Amygdala (tissue), 56 donors: ENCODE measurements around the gene FAM184B.

Source experiments
- DNase-seq, 56 donors: peaks; one replicate each; lab custom pipeline; 2025; lab: John Stamatoyannopoulos, UW

The FAM184B gene

GRCh38 chr4:17778431-17778830 lies 3.0 kb downstream of the FAM184B start:
- DNase-seq: no peak

DNA sequence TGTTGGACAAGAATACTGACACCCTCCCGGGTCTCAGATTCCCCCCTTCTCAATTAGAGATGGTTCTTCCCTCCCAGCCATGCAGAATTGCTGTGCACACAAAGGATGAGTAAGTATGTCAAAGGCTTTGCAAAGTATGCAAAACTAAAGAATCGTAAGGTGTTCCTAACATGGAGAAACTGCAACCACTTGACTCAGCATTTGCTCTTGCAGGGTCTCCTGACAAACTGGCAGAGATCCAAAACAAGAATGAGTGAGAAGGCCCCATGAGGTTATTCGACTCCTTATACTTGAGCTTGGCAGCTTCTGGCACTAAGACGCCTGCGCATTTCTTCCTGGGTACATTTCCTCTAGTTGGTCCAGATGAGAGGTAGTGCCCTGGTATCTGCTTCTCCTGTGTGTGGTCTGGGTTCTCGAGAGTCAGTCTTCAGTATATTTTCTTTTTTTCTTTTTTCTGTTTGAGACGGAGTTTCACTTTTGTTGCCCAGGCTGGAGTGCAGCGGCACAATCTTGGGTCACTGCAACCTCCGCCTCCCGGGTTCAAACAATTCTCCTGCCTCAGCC lies 8.2 kb downstream of the FAM184B start:
- DNase-seq: no peak

GRCh38 chr4:17771284-17771908 lies 10.0 kb downstream of the FAM184B start:
- no peak for DNase-seq

DNA sequence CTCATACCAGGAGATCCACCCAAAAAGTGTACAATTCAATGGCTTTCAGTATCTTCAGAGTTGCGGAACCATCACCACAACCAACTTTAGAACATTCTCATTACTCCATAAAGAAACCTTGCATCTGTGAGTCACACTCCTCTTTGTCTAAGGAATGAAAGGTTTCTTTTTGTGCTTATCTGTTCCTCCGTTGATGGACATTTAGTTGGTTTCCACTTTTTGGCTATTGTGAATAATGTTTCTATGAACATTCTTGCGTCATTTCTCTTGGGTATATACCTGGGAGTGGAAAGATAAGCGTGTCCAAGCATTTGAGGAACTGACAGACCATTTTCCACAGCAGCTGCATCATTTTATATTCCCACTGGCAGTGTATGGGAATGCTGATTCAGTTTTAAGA lies 10.6 kb downstream of the FAM184B start:
- no peak for DNase-seq

DNA sequence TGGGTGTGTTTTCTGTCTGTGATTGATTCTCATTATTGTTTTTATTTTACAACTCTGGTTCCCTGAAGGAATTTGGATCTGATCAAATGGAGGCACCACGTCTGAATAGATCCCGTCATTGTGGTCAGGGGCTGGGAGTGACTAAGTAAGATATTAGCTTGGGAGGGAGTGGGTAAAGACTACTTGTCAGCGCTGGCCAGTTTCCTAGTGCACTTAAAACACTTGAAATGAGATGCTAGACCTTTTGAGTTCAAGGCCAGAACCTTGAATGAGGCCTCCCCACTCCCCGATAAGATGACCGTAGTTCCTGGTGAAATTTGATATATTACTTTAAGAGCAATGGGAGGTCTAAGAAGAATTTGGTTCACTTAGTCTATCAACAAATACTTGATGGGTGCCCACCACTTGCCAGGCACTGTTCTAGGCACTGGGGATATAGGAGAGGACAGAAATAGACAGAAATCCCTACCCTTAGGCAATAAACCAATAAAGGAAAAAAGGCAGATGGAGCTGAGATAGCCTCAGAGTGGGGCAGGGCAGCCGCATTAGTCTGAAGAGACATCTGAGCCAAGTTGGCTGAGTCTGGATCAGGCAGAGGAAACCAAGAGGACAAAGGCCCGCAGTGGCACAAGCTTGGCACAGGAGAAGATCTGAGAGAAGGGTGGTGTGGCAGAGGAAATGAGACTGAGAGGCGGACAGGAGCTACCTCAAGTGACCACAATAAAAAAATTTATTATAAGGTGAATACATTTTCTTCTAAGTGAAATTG lies 11.8 kb downstream of the FAM184B start:
- DNase-seq: peak in 1 of 56 donors; percentile 9

- no peak for DNase-seq
These were observed 14.5 kb downstream of the FAM184B start for GRCh38 chr4:17766826-17767458.

DNA sequence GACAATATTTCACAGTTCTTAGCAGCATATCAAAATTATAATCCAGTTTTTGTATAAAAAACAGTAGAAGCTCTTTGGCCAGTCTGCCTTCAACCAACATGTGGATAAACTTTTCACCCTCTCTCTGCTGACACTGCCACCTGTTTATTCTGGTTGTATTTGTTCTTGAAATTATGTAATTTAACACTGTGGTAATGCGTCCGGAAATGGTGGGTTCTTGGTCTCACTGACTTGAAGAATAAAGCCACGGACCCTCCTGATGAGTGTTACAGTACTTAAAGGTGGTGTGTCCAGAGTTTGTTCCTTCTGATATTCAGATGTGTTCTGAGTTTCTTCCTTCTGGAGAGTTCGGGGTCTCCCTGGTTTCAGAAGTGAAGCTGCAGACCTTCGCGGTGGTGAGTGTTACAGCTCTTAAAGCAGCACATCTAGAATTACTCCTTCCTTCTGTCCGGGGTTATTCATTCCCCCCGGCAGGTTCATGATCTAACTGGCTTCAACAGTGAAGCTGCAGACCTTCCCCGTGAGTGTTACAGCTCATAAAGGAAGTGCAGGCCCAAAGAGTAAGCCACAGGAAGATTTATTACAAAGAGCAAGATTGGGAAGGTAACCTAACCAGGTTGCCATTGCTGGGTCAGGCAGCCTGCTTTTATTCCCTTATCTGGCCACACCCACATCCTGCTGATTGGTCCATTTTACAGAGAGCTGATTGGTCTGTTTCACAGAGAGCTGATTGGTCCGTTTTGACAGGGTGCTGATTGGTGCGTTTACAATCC lies 15.7 kb downstream of the FAM184B start:
- no peak for DNase-seq

GRCh38 chr4:17763931-17764330 lies 17.5 kb downstream of the FAM184B start:
- no peak for DNase-seq

DNA sequence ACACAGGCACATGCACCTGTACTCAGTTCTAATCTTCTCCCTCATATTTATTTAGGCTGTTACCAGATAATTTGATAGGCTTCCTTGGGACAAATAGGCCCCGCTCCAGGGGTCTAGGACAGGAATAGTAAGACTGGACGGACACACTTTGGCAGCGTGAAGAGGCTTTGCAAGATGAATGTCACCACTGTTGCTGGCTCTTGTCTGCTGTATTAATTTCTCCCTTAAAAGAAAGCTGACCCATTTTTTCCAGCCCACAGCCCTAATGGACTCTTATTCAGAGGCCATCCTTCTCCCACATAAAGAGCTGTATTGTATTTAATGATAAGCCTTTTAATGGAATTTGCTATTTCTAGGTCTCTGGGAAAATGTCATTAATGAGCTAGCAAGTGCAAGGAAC lies 18.0 kb downstream of the FAM184B start:
- DNase-seq: peak in 2 of 56 donors; percentile 3

DNA sequence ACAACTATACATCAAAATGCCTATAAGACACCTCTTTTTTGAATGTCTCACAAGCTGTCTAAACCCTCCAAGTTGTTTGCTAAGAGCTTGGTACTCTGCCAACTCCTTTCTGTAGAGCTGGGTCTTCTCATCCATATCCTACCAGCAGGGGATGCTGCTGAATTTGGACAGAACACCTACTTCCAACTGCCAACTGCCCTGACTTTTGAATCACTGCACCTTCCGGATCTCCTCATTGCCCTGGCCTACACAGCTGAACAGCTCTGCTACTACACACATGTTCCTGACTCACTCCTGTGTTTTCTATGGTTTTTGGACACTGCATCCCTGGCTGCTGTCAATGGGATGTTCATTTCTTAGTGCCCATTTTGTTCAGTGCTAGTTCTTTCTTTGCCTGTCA lies 18.7 kb downstream of the FAM184B start:
- no peak for DNase-seq

DNA sequence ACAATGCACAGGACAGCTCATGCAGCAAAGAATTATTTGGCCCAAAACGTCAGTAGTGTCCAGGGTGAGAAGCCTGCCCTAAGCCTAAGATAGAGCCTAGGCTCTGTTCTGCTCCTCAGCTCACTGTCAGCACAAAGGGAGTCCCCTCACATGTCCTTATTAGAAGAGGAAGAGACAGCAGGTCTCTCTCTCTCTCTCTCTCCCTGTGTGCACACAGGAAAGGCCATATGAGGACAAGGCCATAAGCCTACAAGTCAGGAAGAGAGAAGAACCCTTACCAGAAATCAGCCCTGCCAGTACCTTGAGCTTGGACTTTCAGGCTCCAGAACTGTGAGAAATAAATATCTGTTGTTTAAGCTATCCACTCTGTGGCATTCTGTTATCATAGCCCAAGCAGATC lies 20.4 kb downstream of the FAM184B start:
- no peak for DNase-seq

DNA sequence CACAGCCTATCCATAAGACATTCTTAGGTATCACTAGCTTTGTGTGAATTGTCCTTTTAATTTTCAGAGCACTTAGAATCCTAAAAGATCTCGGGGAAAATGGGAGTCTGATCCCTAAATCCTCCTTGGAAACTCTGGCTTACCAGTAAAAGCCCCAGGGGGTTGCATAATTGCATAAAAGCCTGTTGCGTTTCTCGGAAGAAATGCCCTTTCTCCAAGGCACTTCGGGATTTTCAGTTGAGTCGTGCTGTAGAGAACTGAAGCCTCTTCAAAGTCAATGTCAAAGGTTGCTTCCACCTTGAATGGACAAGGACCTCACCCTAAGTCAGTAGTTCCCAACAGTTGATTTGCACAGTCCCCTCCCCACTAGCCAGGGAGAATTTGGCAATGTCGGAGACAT lies 20.8 kb downstream of the FAM184B start:
- DNase-seq: no peak

DNA sequence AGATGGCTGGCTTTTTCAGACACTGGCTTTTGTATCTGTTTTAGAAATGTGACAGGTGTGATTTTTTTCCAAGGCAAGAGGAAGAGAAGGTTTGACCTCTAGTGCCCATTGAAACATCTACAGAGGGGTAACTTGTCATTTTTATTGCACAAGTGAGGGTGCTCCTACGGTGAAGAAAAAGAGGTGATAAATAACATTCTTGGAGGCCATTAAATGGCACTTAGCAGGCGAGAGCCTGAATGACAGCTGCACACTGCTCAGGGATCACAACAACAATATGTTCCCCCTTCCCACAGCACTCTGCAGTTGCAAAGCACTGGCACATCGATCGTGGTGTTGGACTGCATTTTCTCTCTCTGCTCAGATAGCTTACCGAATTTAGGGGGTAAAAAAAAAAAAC lies 22.9 kb downstream of the FAM184B start:
- DNase-seq: no peak

- DNase-seq: no peak
These were observed 23.8 kb downstream of the FAM184B start for GRCh38 chr4:17757621-17758020.

- DNase-seq: no peak
These were observed 27.8 kb downstream of the FAM184B start for GRCh38 chr4:17753646-17754045.

DNA sequence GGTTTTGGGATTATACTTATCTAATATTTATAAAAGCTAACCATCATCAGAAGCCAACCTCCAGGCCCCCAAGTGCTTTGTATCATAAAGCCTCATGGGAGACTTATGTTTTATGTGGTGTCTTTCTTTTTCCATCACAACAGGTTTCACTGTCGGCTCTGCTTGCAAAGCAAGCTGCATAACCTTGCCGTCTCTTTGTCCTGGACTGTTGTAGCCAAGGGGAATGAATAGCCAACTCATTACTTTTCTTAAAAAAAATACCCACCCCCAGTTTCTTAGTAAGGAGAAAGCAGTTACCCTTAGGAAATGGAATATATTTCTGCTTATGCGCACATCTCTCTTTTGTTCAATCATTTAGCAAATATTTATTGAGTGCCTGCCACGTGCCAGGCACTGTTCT lies 40.7 kb downstream of the FAM184B start:
- DNase-seq: no peak

GRCh38 chr4:17736484-17736883 lies 44.9 kb downstream of the FAM184B start:
- no peak for DNase-seq

GRCh38 chr4:17726911-17727310 lies 54.5 kb downstream of the FAM184B start:
- no peak for DNase-seq

- DNase-seq: no peak
These were observed 57.8 kb downstream of the FAM184B start for GRCh38 chr4:17723648-17724047.

- DNase-seq: peak in 14 of 56 donors; percentile 9 to 67 (median 36)
These were observed 59.1 kb downstream of the FAM184B start for GRCh38 chr4:17722356-17722700.
